Measurements from ENCODE around the gene MLX. TPM values are rescaled to one million over a fixed set of nuclear protein-coding genes. Genes with fewer than 3 reads are reported as not detected.

Gene MLX
- total RNA-seq, 2 experiments from 2014 or later = 65.8 to 65.9 TPM

GRCh38 chr17:42571435-42572225 is 4.7 kb downstream of the MLX start:
- no peak overlapping the region for H3K4me3 Mint-ChIP-seq
- ChIA-PET POLR2A (interaction anchor here (0.7 to 1.3 kb wide), 2 partner anchors 30 to 253 kb away, joined by 3 read pairs; no protein-coding TSS in a partner anchor), CTCF (interaction anchor here (1.0 kb wide), 1 partner anchor 44 kb away, joined by 3 read pairs; no protein-coding TSS in a partner anchor)
- H3K27me3 Mint-ChIP-seq (ENCODE audit: low read depth) = no peaks in the 10 kb centered on the region
- no peak for DNase-seq
- H3K4me1 Mint-ChIP-seq (ENCODE audit: low read depth) = peaks cover 69% of the 10 kb centered on the region
- H3K36me3 Mint-ChIP-seq (ENCODE audit: low read depth) = peaks cover 80% of the 10 kb centered on the region
- ATAC-seq = no peak
- H3K27ac Mint-ChIP-seq = no peak overlapping the region
- H3K9me3 Mint-ChIP-seq (ENCODE audit: insufficient read depth) = no peaks in the 10 kb centered on the region

GRCh38 chr17:42573095-42573494 is 6.2 kb downstream of the MLX start:
- DNase-seq (no peak), ATAC-seq (no peak)
- H3K4me3 Mint-ChIP-seq = no peak overlapping the region
- H3K9me3 Mint-ChIP-seq (ENCODE audit: insufficient read depth) = no peaks in the 10 kb centered on the region
- H3K36me3 Mint-ChIP-seq (ENCODE audit: low read depth) = peaks cover 82% of the 10 kb centered on the region
- peak overlapping the region; percentile 53 for H3K27ac Mint-ChIP-seq
- H3K27me3 Mint-ChIP-seq (ENCODE audit: low read depth) = no peaks in the 10 kb centered on the region
- H3K4me1 Mint-ChIP-seq (ENCODE audit: low read depth) = peaks cover 65% of the 10 kb centered on the region
- CTCF ChIA-PET = no interaction called here
- POLR2A ChIA-PET = no interaction called here

DNA sequence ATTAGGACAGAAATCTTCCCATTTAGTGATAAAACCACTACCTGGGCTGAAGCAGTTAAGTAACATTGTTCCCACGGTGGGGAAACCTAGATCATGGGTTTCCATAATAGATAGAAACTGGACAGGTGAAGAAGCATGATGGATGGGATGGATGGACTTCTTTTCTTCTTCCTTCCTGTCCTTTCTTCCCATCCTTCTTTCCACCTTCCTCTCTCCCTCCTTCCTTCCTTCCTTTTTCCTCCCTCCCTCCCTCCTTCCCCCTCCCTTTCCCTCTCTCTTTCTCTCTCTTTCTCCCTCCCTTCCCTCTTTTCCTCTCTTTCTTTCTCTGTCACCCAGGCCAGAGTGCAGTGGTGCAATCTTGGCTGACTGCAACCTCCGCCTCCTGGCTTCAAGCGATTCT is 7.6 kb downstream of the MLX start:
- Mint-ChIP-seq H3K4me3 (no peak overlapping the region), H3K36me3 (ENCODE audit: low read depth) (peaks cover 75% of the 10 kb centered on the region), H3K4me1 (ENCODE audit: low read depth) (peaks cover 62% of the 10 kb centered on the region), H3K27me3 (ENCODE audit: low read depth) (no peaks in the 10 kb centered on the region), H3K27ac (no peak overlapping the region), H3K9me3 (ENCODE audit: insufficient read depth) (no peaks in the 10 kb centered on the region)
- DNase-seq (no peak), ATAC-seq (no peak)
- ChIA-PET POLR2A (interaction anchor here (0.8 kb wide), 1 partner anchor 20 kb away, joined by 3 read pairs; no protein-coding TSS in a partner anchor), CTCF (interaction anchor here (1.9 to 4.5 kb wide), 2 partner anchors 107 to 187 kb away, joined by 5 to 113 read pairs; partner anchors contain the start of gene RAMP2)

DNA sequence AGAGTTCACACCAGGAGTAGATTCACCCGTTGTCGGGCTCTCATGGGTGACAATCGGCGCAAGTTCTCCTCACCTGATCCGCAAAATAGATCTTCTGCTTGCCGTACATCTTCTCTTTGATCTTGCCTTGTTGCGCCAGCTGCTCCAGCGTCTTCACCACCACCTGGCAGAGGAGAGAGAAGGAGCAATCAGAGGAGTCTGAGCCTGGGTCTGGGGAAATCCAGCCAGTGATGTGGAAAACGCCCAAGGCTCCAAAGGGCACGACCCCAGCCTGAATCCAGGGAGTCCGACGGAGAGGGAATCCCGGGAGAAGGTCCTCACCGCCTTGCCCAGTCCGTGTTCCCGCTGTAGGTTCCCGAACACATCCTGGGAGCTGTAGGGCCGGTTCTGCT is 10.2 kb downstream of the MLX start:
- CTCF ChIA-PET = interaction anchor here (0.6 to 5.1 kb wide), 24 partner anchors 11 to 420 kb away, joined by 3 to 113 read pairs (median 12); partner anchors contain the start of genes BECN1, CCR10, MLX and NAGLU

GRCh38 chr17:42577532-42578281 is 10.8 kb downstream of the MLX start, which contains the start of gene PSMC3IP:
Gene PSMC3IP (minus strand): TSS chr17:42577729. CDS start chr17:42577686, 43 bp downstream.
- no peaks in the 10 kb centered on the region for H3K27me3 Mint-ChIP-seq (ENCODE audit: low read depth)
- H3K36me3 Mint-ChIP-seq (ENCODE audit: low read depth) = peaks cover 66% of the 10 kb centered on the region
- POLR2A ChIA-PET = interaction anchor here (0.6 to 3.9 kb wide), 14 partner anchors 9 to 791 kb away, joined by 3 to 47 read pairs (median 6); partner anchors contain the start of genes BECN1, DHX58, MLX and RETREG3
- peak within 1 kb of the TSS; percentile 98 for H3K4me3 Mint-ChIP-seq
- ATAC-seq (peak; percentile 91), DNase-seq (peak; percentile 97)
- peak within 1 kb of the TSS; percentile 96 for H3K27ac Mint-ChIP-seq
- no peaks in the 10 kb centered on the region for H3K9me3 Mint-ChIP-seq (ENCODE audit: insufficient read depth)
- CTCF ChIA-PET = interaction anchor here (0.6 to 5.1 kb wide), 58 partner anchors 7 to 420 kb away, joined by 3 to 113 read pairs (median 7); partner anchors contain the start of genes BECN1, CCR10, CNTNAP1 and MLX
- peaks cover 49% of the 10 kb centered on the region for H3K4me1 Mint-ChIP-seq (ENCODE audit: low read depth)

More for the DNA sequence above, 10.2 kb downstream of the MLX start:
- POLR2A ChIA-PET = interaction anchor here (0.8 to 3.9 kb wide), 10 partner anchors 9 to 465 kb away, joined by 3 to 47 read pairs (median 8); partner anchors contain the start of genes COASY, DHX58, MLX and RETREG3
- ATAC-seq = peak; percentile 17
- peaks cover 68% of the 10 kb centered on the region for H3K36me3 Mint-ChIP-seq (ENCODE audit: low read depth)
- no peak for DNase-seq
- H3K9me3 Mint-ChIP-seq (ENCODE audit: insufficient read depth) = no peaks in the 10 kb centered on the region
- peak overlapping the region; percentile 84 for H3K27ac Mint-ChIP-seq
- peak overlapping the region; percentile 98 for H3K4me3 Mint-ChIP-seq
- H3K27me3 Mint-ChIP-seq (ENCODE audit: low read depth) = no peaks in the 10 kb centered on the region
- peaks cover 50% of the 10 kb centered on the region for H3K4me1 Mint-ChIP-seq (ENCODE audit: low read depth)

- Mint-ChIP-seq H3K27me3 (ENCODE audit: low read depth) (no peaks in the 10 kb centered on the region), H3K4me1 (ENCODE audit: low read depth) (peaks cover 43% of the 10 kb centered on the region), H3K4me3 (peak overlapping the region; percentile 98), H3K27ac (peak overlapping the region; percentile 96), H3K9me3 (ENCODE audit: insufficient read depth) (no peaks in the 10 kb centered on the region), H3K36me3 (ENCODE audit: low read depth) (peaks cover 65% of the 10 kb centered on the region)
- CTCF ChIA-PET = interaction anchor here (0.7 to 5.1 kb wide), 60 partner anchors 8 to 419 kb away, joined by 3 to 113 read pairs (median 6); partner anchors contain the start of genes BECN1, CCR10, CNTNAP1 and MLX
- ATAC-seq (peak; percentile 54), DNase-seq (peak; percentile 84)
- POLR2A ChIA-PET = interaction anchor here (0.6 to 3.9 kb wide), 11 partner anchors 10 to 790 kb away, joined by 3 to 47 read pairs (median 7); partner anchors contain the start of genes BECN1, MLX, RETREG3 and TUBG1
These were observed 11.5 kb downstream of the MLX start for GRCh38 chr17:42578282-42578869.

GRCh38 chr17:42579794-42580551 is 13.1 kb downstream of the MLX start:
- ATAC-seq = no peak
- ChIA-PET POLR2A (interaction anchor here (0.7 to 3.5 kb wide), 2 partner anchors 29 to 784 kb away, joined by 4 to 17 read pairs; partner anchors contain the start of genes RETREG3 and TUBG1), CTCF (interaction anchor here (1.0 to 5.1 kb wide), 9 partner anchors 12 to 184 kb away, joined by 3 to 83 read pairs (median 4); partner anchors contain the start of genes CCR10, CNTNAP1, PLEKHH3 and RETREG3)
- H3K4me1 Mint-ChIP-seq (ENCODE audit: low read depth) = peaks cover 32% of the 10 kb centered on the region
- H3K27ac Mint-ChIP-seq = peak overlapping the region; percentile 56
- no peaks in the 10 kb centered on the region for H3K27me3 Mint-ChIP-seq (ENCODE audit: low read depth)
- no peak for DNase-seq
- H3K9me3 Mint-ChIP-seq (ENCODE audit: insufficient read depth) = no peaks in the 10 kb centered on the region
- peaks cover 64% of the 10 kb centered on the region for H3K36me3 Mint-ChIP-seq (ENCODE audit: low read depth)
- no peak overlapping the region for H3K4me3 Mint-ChIP-seq

- Mint-ChIP-seq H3K36me3 (ENCODE audit: low read depth) (peaks cover 65% of the 10 kb centered on the region), H3K27ac (no peak overlapping the region), H3K9me3 (ENCODE audit: insufficient read depth) (no peaks in the 10 kb centered on the region), H3K4me1 (ENCODE audit: low read depth) (peaks cover 16% of the 10 kb centered on the region), H3K4me3 (no peak overlapping the region), H3K27me3 (ENCODE audit: low read depth) (no peaks in the 10 kb centered on the region)
- ATAC-seq = no peak
- ChIA-PET POLR2A (interaction anchor here (1.4 kb wide), 1 partner anchor 10 kb away, joined by 3 read pairs; no protein-coding TSS in a partner anchor), CTCF (interaction anchor here (1.0 kb wide), 1 partner anchor 24 kb away, joined by 3 read pairs; no protein-coding TSS in a partner anchor)
- DNase-seq = no peak
These were observed 14.9 kb downstream of the MLX start for GRCh38 chr17:42581744-42582270.

DNA sequence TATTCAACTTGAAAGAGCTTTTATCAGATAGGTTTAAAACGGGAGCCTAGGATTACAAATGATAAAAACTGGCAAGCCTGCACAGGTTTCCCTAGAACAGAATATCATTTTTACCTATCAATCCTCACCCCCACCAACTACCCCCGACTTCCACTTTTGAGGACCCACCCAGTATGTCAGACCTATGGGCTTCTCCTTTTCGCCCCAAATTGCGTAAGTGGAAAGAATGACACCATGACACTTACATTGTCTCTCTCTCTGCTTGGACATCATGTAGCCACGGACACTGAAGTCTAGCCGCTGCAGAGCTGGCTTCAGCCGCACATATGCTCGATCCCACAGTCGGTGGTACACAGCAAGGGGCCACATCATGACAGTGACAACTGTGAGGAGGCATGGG is 18.0 kb downstream of the MLX start:
- ChIA-PET CTCF (no interaction called here), POLR2A (no interaction called here)
- Mint-ChIP-seq H3K27me3 (ENCODE audit: low read depth) (no peaks in the 10 kb centered on the region), H3K4me3 (no peak overlapping the region), H3K27ac (no peak overlapping the region), H3K9me3 (ENCODE audit: insufficient read depth) (no peaks in the 10 kb centered on the region), H3K36me3 (ENCODE audit: low read depth) (peaks cover 63% of the 10 kb centered on the region), H3K4me1 (ENCODE audit: low read depth) (peaks cover 1% of the 10 kb centered on the region)
- ATAC-seq (no peak), DNase-seq (no peak)

DNA sequence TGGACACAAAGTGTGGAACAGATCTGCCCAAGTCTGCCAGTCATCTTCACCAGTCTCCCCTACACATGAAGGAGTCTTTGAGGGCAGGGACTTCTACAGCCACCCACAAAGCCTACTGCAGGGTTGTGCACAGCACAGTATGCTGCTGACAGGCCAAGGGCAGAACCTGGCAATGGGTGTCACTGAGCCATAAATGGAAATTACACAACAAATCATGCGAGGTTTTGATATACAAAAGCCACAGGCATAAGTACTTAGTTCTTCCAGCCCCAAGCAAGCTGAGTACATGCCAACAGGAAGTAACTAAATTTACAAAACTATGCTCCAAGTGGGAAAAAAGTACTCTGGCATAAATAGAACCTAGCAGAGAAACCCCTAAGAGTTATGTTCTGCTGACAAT is 18.5 kb downstream of the MLX start:
- peaks cover 4% of the 10 kb centered on the region for H3K4me1 Mint-ChIP-seq (ENCODE audit: low read depth)
- DNase-seq (no peak), ATAC-seq (no peak)
- H3K27ac Mint-ChIP-seq = no peak overlapping the region
- ChIA-PET CTCF (interaction anchor here (1.3 kb wide), 1 partner anchor 24 kb away, joined by 3 read pairs; the partner anchor contains the start of genes RETREG3 and TUBG1), POLR2A (no interaction called here)
- H3K4me3 Mint-ChIP-seq = no peak overlapping the region
- no peaks in the 10 kb centered on the region for H3K27me3 Mint-ChIP-seq (ENCODE audit: low read depth)
- H3K36me3 Mint-ChIP-seq (ENCODE audit: low read depth) = peaks cover 61% of the 10 kb centered on the region
- H3K9me3 Mint-ChIP-seq (ENCODE audit: insufficient read depth) = no peaks in the 10 kb centered on the region

All from activated CD8-positive, alpha-beta T cell treated with anti-CD3 and anti-CD28 coated beads, Interleukin-2, amount 10 ng/mL, durations not matched to agents 7 days and 5 days (primary cell).